ENCODE measurements around the gene HOXA3. TPM values are rescaled to one million over a fixed set of nuclear protein-coding genes. Genes with fewer than 3 reads are reported as not detected.

HOXA3 gene
- total RNA-seq, 2 experiments from 2014 or later: not detected

DNA sequence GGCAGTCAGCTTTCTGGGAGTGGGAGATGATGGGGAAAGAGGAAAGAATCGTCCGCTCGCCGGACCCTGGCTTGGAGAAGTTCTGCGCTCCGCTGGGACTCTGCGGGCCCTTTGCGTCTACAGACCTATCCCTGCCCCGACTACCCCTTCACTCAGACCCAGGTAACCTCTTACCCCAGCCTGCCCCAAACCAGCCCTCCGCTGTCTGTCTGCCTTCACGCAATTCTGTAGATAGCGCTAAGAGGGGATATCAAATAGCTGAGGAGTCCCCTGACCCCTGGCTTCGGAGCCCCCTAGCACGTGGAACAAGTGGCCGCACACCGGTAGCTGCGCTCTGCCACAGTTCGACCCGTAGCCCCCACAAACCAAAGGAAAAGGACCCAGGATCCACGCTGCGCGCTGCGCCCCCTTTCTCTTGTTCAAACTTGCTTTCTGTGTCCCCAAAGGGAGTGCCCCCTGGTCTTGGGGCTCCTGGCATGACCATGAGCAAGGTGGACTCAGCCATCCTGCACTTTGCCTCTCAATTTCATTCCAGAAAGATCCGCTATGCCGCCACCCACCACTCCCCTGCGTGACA lies 28.8 kb downstream of the HOXA3 start:
- DNase-seq: no peak
- Mint-ChIP-seq H3K36me3 (ENCODE audit: low read depth) (no peaks in the 10 kb centered on the region), H3K4me1 (ENCODE audit: low read depth) (no peaks in the 10 kb centered on the region), H3K27ac (no peak overlapping the region), H3K27me3 (peaks cover 12% of the 10 kb centered on the region), H3K4me3 (no peak overlapping the region), H3K9me3 (no peaks in the 10 kb centered on the region)
- ChIA-PET POLR2A (no interaction called here), CTCF (no interaction called here)
- ATAC-seq: no peak
- TF ChIP-seq, protein P1, sequence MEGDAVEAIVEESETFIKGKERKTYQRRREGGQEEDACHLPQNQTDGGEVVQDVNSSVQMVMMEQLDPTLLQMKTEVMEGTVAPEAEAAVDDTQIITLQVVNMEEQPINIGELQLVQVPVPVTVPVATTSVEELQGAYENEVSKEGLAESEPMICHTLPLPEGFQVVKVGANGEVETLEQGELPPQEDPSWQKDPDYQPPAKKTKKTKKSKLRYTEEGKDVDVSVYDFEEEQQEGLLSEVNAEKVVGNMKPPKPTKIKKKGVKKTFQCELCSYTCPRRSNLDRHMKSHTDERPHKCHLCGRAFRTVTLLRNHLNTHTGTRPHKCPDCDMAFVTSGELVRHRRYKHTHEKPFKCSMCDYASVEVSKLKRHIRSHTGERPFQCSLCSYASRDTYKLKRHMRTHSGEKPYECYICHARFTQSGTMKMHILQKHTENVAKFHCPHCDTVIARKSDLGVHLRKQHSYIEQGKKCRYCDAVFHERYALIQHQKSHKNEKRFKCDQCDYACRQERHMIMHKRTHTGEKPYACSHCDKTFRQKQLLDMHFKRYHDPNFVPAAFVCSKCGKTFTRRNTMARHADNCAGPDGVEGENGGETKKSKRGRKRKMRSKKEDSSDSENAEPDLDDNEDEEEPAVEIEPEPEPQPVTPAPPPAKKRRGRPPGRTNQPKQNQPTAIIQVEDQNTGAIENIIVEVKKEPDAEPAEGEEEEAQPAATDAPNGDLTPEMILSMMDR (IDR thresholded peaks at IDR 0.05): no peak
- intact Hi-C loops (cut with micrococcal nuclease): no loop called here

DNA sequence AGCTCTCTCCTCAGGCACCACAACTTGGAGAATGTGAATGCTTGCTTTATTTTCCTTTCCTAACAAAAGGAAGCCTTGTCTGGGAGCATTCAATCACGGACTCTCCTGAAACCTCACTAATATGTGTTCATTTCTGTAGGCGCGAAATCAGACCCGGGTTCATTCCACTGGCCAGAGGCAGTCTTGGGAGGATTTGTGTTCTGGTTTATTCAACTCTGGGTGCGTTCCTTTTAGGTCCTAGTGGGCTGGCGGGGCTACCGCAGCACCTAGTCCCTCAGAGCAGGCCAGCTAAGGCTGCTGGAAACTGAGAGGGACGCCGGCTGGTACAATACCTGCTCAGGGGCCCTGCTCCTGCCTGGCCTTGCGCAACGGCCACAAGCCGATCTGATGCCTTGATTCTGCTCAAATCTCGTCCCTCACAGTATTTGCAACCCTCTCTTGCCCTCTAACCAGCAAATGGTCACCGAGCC lies 29.3 kb downstream of the HOXA3 start:
- TF ChIP-seq, protein P1 (IDR thresholded peaks at IDR 0.05): no peak
- POLR2A ChIA-PET: no interaction called here
- CTCF ChIA-PET: no interaction called here
- Mint-ChIP-seq H3K36me3 (ENCODE audit: low read depth) (no peaks in the 10 kb centered on the region), H3K4me1 (ENCODE audit: low read depth) (no peaks in the 10 kb centered on the region), H3K9me3 (no peaks in the 10 kb centered on the region), H3K27ac (no peak overlapping the region), H3K27me3 (peaks cover 10% of the 10 kb centered on the region), H3K4me3 (no peak overlapping the region)
- DNase-seq: no peak
- ATAC-seq: no peak
- intact Hi-C loops (cut with micrococcal nuclease): no loop called here

DNA sequence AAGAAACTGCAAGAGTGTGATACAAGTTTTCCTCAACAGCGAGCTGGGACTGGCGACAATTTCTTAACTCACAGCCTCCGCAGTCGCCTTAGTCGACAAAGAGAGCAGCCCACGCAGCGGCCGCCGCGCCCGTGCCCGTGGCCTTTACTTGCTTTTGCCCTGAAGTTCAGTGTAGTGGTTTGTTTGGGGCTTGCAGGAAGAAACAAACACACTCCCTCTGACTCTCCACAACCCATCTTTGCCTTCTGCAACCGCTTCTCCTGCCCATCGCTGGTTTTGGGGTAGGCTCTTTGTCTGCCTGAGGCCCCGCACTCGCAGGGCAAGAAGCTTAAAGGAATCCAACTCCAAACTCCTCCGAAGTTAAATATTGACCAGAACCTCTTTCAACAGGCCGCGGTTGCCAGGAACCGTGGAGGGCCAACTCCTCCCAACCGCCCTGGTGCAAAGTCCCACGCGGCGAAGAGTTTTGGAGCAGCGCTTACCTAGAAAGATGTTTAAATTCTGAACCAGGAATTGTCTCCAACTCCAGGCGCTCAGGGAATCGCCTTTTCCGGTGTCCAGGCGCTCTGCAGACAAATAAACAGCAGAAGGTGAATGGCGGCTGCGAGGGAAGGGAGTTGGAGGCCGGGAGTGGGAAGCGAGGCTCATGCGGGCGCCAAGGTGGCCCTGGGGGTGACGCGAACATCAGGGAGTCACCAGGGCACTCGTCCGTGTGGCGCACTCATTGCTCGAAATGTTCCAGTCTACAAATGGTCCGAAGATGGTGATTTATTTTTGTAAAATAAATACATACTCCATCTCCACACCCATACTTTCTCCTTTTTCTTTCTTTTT lies 30.1 kb downstream of the HOXA3 start:
- no peak overlapping the region for H3K4me3 Mint-ChIP-seq
- ChIA-PET CTCF (no interaction called here), POLR2A (interaction anchor here (0.6 kb wide), 1 partner anchor 13 kb away, joined by 3 read pairs; no protein-coding TSS in a partner anchor)
- DNase-seq: no peak
- TF ChIP-seq, protein P1 (IDR thresholded peaks at IDR 0.05): no peak
- H3K4me1 Mint-ChIP-seq (ENCODE audit: low read depth): no peaks in the 10 kb centered on the region
- intact Hi-C loops (cut with micrococcal nuclease): no loop called here
- no peak for ATAC-seq
- no peak overlapping the region for H3K27ac Mint-ChIP-seq
- peaks cover 8% of the 10 kb centered on the region for H3K27me3 Mint-ChIP-seq
- H3K9me3 Mint-ChIP-seq: no peaks in the 10 kb centered on the region
- H3K36me3 Mint-ChIP-seq (ENCODE audit: low read depth): no peaks in the 10 kb centered on the region

- Mint-ChIP-seq H3K4me3 (no peak overlapping the region), H3K36me3 (ENCODE audit: low read depth) (no peaks in the 10 kb centered on the region), H3K27me3 (peaks cover 7% of the 10 kb centered on the region), H3K9me3 (no peaks in the 10 kb centered on the region), H3K4me1 (ENCODE audit: low read depth) (no peaks in the 10 kb centered on the region), H3K27ac (no peak overlapping the region)
- no peak for ATAC-seq
- ChIA-PET CTCF (no interaction called here), POLR2A (interaction anchor here (0.6 kb wide), 1 partner anchor 14 kb away, joined by 3 read pairs; no protein-coding TSS in a partner anchor)
- intact Hi-C loops (cut with micrococcal nuclease): no loop called here
- DNase-seq: no peak
- TF ChIP-seq, protein P1 (IDR thresholded peaks at IDR 0.05): no peak
Measured at GRCh38 chr7:27121684-27122076, 30.7 kb downstream of the HOXA3 start.

- Mint-ChIP-seq H3K27me3 (no peaks in the 10 kb centered on the region), H3K36me3 (ENCODE audit: low read depth) (no peaks in the 10 kb centered on the region), H3K9me3 (no peaks in the 10 kb centered on the region), H3K27ac (no peak overlapping the region), H3K4me3 (no peak overlapping the region), H3K4me1 (ENCODE audit: low read depth) (no peaks in the 10 kb centered on the region)
- ChIA-PET CTCF (interaction anchor here (1.0 to 1.2 kb wide), 2 partner anchors 14 to 452 kb away, joined by 3 read pairs; no protein-coding TSS in a partner anchor), POLR2A (interaction anchor here (0.6 kb wide), 1 partner anchor 692 kb away, joined by 3 read pairs; no protein-coding TSS in a partner anchor)
- no peak for ATAC-seq
- intact Hi-C loops (cut with micrococcal nuclease): no loop called here
- DNase-seq: no peak
- TF ChIP-seq, protein P1 (IDR thresholded peaks at IDR 0.05): no peak
Measured at GRCh38 chr7:27119412-27119911, 32.9 kb downstream of the HOXA3 start.
